Glutamatergic neuron (in vitro differentiated cells): ENCODE data around the gene KLHDC4. TPM values are rescaled to one million over a fixed set of nuclear protein-coding genes. Genes with fewer than 3 reads are reported as not detected.

Experiments used
- DNase-seq: peaks from one replicate; pipeline ENCODE4 v3.0.0; 2022
- H3K27ac Mint-ChIP-seq: one replicate; pipeline ENCODE4 v1.8.0; 2020; ENCODE audit warnings: mild to moderate bottlenecking, mixed read lengths, inconsistent platforms; ENCODE audit not compliant: unreplicated experiment
- H3K27me3 Mint-ChIP-seq: one replicate; pipeline ENCODE4 v1.8.0; 2020; ENCODE audit warnings: mild to moderate bottlenecking, moderate library complexity, mixed read lengths, inconsistent platforms; ENCODE audit not compliant: unreplicated experiment
- H3K36me3 Mint-ChIP-seq: one replicate; pipeline ENCODE4 v1.8.0; 2020; ENCODE audit warnings: mild to moderate bottlenecking, mixed read lengths, inconsistent platforms; ENCODE audit not compliant: unreplicated experiment
- H3K4me1 Mint-ChIP-seq: one replicate; pipeline ENCODE4 v1.8.0; 2020; ENCODE audit warnings: mild to moderate bottlenecking, low read depth, mixed read lengths, inconsistent platforms; ENCODE audit not compliant: unreplicated experiment
- H3K4me3 Mint-ChIP-seq: one replicate; pipeline ENCODE4 v1.8.0; 2020; ENCODE audit warnings: mild to moderate bottlenecking, mixed read lengths, inconsistent platforms; ENCODE audit not compliant: unreplicated experiment
- H3K9me3 Mint-ChIP-seq: one replicate; pipeline ENCODE4 v1.8.0; 2020; ENCODE audit warnings: mild to moderate bottlenecking, moderate library complexity, mixed read lengths, inconsistent platforms; ENCODE audit not compliant: unreplicated experiment
- CTCF ChIP-seq: fragments of 200-600 bp; sonication (generic); IDR thresholded peaks from one replicate; pipeline ENCODE4 v1.5.0; 2021; ENCODE audit not compliant: partially characterized antibody, unreplicated experiment
- total RNA-seq: library from RNA; stranded (reverse); fragmentation: NEBNext Ultra II Directional; extraction: Animal tissue kit (Norgen Biotek cat#: 25700); gene quantifications from one replicate; pipeline ENCODE4 v1.2.1, GENCODE V29; 2021; ENCODE audit not compliant: unreplicated experiment

KLHDC4 gene
- total RNA-seq, 1 donor from 2014 or later: 65.4 TPM

- H3K27ac Mint-ChIP-seq: no peak overlapping the region
- TF ChIP-seq CTCF: no peak
- no peaks in the 10 kb centered on the region for H3K36me3 Mint-ChIP-seq
- H3K9me3 Mint-ChIP-seq: peaks cover 2% of the 10 kb centered on the region
- H3K4me1 Mint-ChIP-seq: no peaks in the 10 kb centered on the region
- no peak overlapping the region for H3K4me3 Mint-ChIP-seq
- peaks cover 5% of the 10 kb centered on the region for H3K27me3 Mint-ChIP-seq
- no peak for DNase-seq
Measured at GRCh38 chr16:87671221-87671620, 94.6 kb downstream of the KLHDC4 start.

- peaks cover 5% of the 10 kb centered on the region for H3K27me3 Mint-ChIP-seq
- H3K27ac Mint-ChIP-seq: no peak overlapping the region
- H3K9me3 Mint-ChIP-seq: peaks cover 2% of the 10 kb centered on the region
- TF ChIP-seq CTCF: no peak
- H3K4me1 Mint-ChIP-seq: no peaks in the 10 kb centered on the region
- no peak overlapping the region for H3K4me3 Mint-ChIP-seq
- H3K36me3 Mint-ChIP-seq: no peaks in the 10 kb centered on the region
- no peak for DNase-seq
Measured at GRCh38 chr16:87669672-87670071, 96.1 kb downstream of the KLHDC4 start.

GRCh38 chr16:87667946-87668345 is 97.8 kb downstream of the KLHDC4 start:
- Mint-ChIP-seq H3K4me3 (no peak overlapping the region), H3K9me3 (peaks cover 5% of the 10 kb centered on the region), H3K36me3 (no peaks in the 10 kb centered on the region), H3K27ac (no peak overlapping the region), H3K27me3 (peaks cover 5% of the 10 kb centered on the region), H3K4me1 (no peaks in the 10 kb centered on the region)
- no peak for TF ChIP-seq CTCF
- no peak for DNase-seq

GRCh38 chr16:87667443-87667842 is 98.3 kb downstream of the KLHDC4 start:
- Mint-ChIP-seq H3K9me3 (peaks cover 5% of the 10 kb centered on the region), H3K36me3 (no peaks in the 10 kb centered on the region), H3K27me3 (peaks cover 5% of the 10 kb centered on the region), H3K27ac (no peak overlapping the region), H3K4me3 (no peak overlapping the region), H3K4me1 (no peaks in the 10 kb centered on the region)
- no peak for DNase-seq
- no peak for TF ChIP-seq CTCF

- Mint-ChIP-seq H3K4me3 (no peak overlapping the region), H3K27me3 (peaks cover 5% of the 10 kb centered on the region), H3K9me3 (peaks cover 5% of the 10 kb centered on the region), H3K4me1 (no peaks in the 10 kb centered on the region), H3K27ac (no peak overlapping the region), H3K36me3 (no peaks in the 10 kb centered on the region)
- DNase-seq: no peak
- no peak for TF ChIP-seq CTCF
Measured at GRCh38 chr16:87666919-87667318, 98.9 kb downstream of the KLHDC4 start.
